ENCODE measurements around the gene BBOF1.

- TF ChIP-seq CTCF (IDR thresholded peaks at IDR 0.05) (no peak), POLR2AphosphoS5 (IDR thresholded peaks at IDR 0.05) (no peak), POLR2A (IDR thresholded peaks at IDR 0.05) (no peak)
These were observed 46.8 kb downstream of the BBOF1 start for GRCh38 chr14:74065746-74066575.
